SH-SY5Y (cell line): ENCODE data around the gene ZNF783.

Experiments used
- GATA2 ChIP-seq: IDR thresholded peaks from 2 replicates; pipeline ENCODE4 v1.6.1; 2011; ENCODE audit warnings: mild to moderate bottlenecking, low read depth, low read length
- GATA3 ChIP-seq: IDR thresholded peaks from 2 replicates; pipeline ENCODE4 v1.6.1; 2011; ENCODE audit warnings: low read depth, mild to moderate bottlenecking, low read length, moderate library complexity

DNA sequence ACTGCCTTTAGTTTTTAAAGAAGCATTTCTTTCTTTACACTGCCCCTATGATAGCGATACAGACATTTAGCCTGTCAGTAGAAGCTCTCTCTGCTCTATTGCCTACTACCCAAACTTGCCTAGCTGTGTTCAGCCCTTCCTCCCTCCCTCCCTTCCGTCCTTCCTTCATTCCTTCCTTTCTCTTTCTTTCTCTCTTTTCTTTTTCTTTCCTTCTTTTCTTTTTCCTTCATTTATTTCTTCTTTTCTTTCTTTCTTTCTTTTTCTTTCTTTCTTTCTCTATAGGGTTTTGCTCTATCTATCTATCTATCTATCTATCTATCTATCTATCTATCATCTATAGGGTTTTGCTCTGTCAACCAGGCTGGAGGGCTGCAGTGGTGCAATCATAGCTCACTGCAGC, 29.6 kb upstream of the ZNF783 start:
- no peak for TF ChIP-seq GATA2
- no peak for TF ChIP-seq GATA3
